Ovary (tissue), 3 donors: ENCODE data around the gene PCGF3.

Experiments used
- CTCF ChIP-seq, 3 donors: fragments of 450-650 bp in 2 of 3; fragments of 200-600 bp in 1 of 3; IDR thresholded peaks; one replicate each; pipeline versions ENCODE4 v1.5.1 to v1.8.0; 2016 to 2022; ENCODE audit warnings: antibody characterized with exemption in 3 of 3, mild to moderate bottlenecking in 1 of 3
- EP300 ChIP-seq: sonication (generic); formaldehyde crosslinking; IDR thresholded peaks from one replicate; pipeline ENCODE4 v1.6.1; 2017; ENCODE audit warnings: antibody characterized with exemption
- POLR2A ChIP-seq: fragments of 450-650 bp; IDR thresholded peaks from one replicate; pipeline ENCODE4 v1.6.1; 2017; ENCODE audit warnings: antibody characterized with exemption, mild to moderate bottlenecking, moderate library complexity
- donor health status: DM: no; HTN: no; CAD: no.

GRCh38 chr4:723751-724530 lies 18.3 kb downstream of the PCGF3 start:
- TF ChIP-seq POLR2A = no peak
- no peak for TF ChIP-seq CTCF (IDR thresholded peaks at IDR 0.05)
- TF ChIP-seq EP300 = no peak
